K562 (cell line): ENCODE measurements around the gene ZNF672. TPM values are rescaled to one million over a fixed set of nuclear protein-coding genes. Genes with fewer than 3 reads are reported as not detected.
A peak's percentile ranks its signal among the peaks of the same experiment; 100 is the strongest.

ENCODE experiments used
- CHD4 ChIP-seq: fragments of 200-600 bp; sonication (generic); IDR thresholded peaks from 3 replicates; pipeline ENCODE4 v1.6.1; 2012; ENCODE audit warnings: low read depth, mild to moderate bottlenecking, mixed read lengths, low read length, inconsistent platforms; ENCODE audit not compliant: insufficient read depth, insufficient replicate concordance, poor library complexity, severe bottlenecking
- COPS2 ChIP-seq: fragments of 450-650 bp; conservative IDR thresholded peaks from 2 replicates; pipeline ENCODE4 v1.6.1; 2016; ENCODE audit warnings: mild to moderate bottlenecking, moderate library complexity
- GTF2A2 ChIP-seq: IDR thresholded peaks from 2 replicates; pipeline ENCODE4 v1.6.1; 2016; ENCODE audit warnings: mild to moderate bottlenecking, missing genetic modification characterization, missing compliant biosample characterization
- ILK ChIP-seq: fragments of 450-650 bp; IDR thresholded peaks from 2 replicates; pipeline ENCODE4 v1.6.1; 2016; ENCODE audit warnings: missing genetic modification characterization, low read depth, mild to moderate bottlenecking, missing compliant biosample characterization, moderate library complexity, borderline replicate concordance
- JUN ChIP-seq, 2 experiments: sonication (generic) in 1 of 2; formaldehyde crosslinking in 1 of 2; IDR thresholded peaks; 2 replicates each; pipeline versions ENCODE4 v1.6.1 to v1.8.0; 2012 to 2022; ENCODE audit warnings: borderline replicate concordance in 2 of 2, mild to moderate bottlenecking in 2 of 2, improper control_type of control experiment in 1 of 2, low read depth in 1 of 2, low read length in 1 of 2, missing genetic modification reagents in 1 of 2
- KLF6 ChIP-seq: fragments of 250-450 bp; sonication (Bioruptor Pico); IDR thresholded peaks from 2 replicates; pipeline ENCODE4 v1.4.0; 2020; ENCODE audit warnings: mild to moderate bottlenecking, moderate library complexity, borderline replicate concordance
- NR1H2 ChIP-seq: sonication (generic); formaldehyde crosslinking; IDR thresholded peaks from 2 replicates; pipeline ENCODE4 v1.4.0; 2020; ENCODE audit warnings: mild to moderate bottlenecking, missing genetic modification reagents
- PHB2 ChIP-seq: fragments of 450-650 bp; IDR thresholded peaks from 2 replicates; pipeline ENCODE4 v1.6.1; 2017; ENCODE audit warnings: low read depth
- PHF21A ChIP-seq: fragments of 450-650 bp; IDR thresholded peaks from 2 replicates; pipeline ENCODE4 v1.6.1; 2017; ENCODE audit warnings: low read depth, borderline replicate concordance
- POLR2B ChIP-seq: fragments of 450-650 bp; IDR thresholded peaks from 2 replicates; pipeline ENCODE4 v1.6.1; 2018; ENCODE audit warnings: low read depth; ENCODE audit not compliant: partially characterized antibody
- RBM34 ChIP-seq: fragments of 200-400 bp; formaldehyde crosslinking; IDR thresholded peaks from 2 replicates; pipeline ENCODE4 v1.6.1; 2018; ENCODE audit warnings: low read length, borderline replicate concordance; ENCODE audit not compliant: insufficient read depth
- SMARCA4 ChIP-seq: fragments of 450-650 bp; IDR thresholded peaks from 2 replicates; pipeline ENCODE4 v1.6.1; 2016
- SREBF1 ChIP-seq: fragments of 150-350 bp; IDR thresholded peaks from 2 replicates; pipeline ENCODE4 v1.6.1; 2014; ENCODE audit warnings: antibody characterized with exemption, low read depth, low read length, borderline replicate concordance
- TFAM ChIP-seq: fragments of 250-450 bp; sonication (Bioruptor Pico); conservative IDR thresholded peaks from 2 replicates; pipeline ENCODE4 v1.5.0; 2021; ENCODE audit warnings: mild to moderate bottlenecking, moderate library complexity
- ZBTB1 ChIP-seq: sonication (generic); formaldehyde crosslinking; IDR thresholded peaks from 2 replicates; pipeline ENCODE4 v1.8.1; 2023; ENCODE audit warnings: missing genetic modification reagents, low read depth, mild to moderate bottlenecking, borderline replicate concordance
- ZNF146 ChIP-seq: IDR thresholded peaks from one replicate; pipeline ENCODE4 v1.6.1; 2018; ENCODE audit warnings: missing compliant biosample characterization; ENCODE audit not compliant: unreplicated experiment
- ZNF766 ChIP-seq: fragments of 200-800 bp; sonication (Bioruptor generic); conservative IDR thresholded peaks from 2 replicates; pipeline ENCODE4 v1.6.1; 2016; ENCODE audit warnings: missing genetic modification characterization, missing compliant biosample characterization
- polyA plus RNA-seq, 8 experiments: library from polyadenylated mRNA; depleted of rRNA in 4 of 8; stranded (reverse) in 5 of 8; unstranded in 3 of 8; fragments of >200 nt; fragmentation: Nextera tagmentation in 2 of 8; fragmentation: Illumina TruSeq in 1 of 8; extraction: Ambion mirVana in 2 of 8; extraction: Trizol in 1 of 8; gene quantifications; 2 replicates each; pipeline versions ENCODE4 v1.2.1 to v1.2.3, GENCODE V29; 2011 to 2014; ENCODE audit warnings: inconsistent platforms in 1 of 8, missing spikeins in 1 of 8
- total RNA-seq, 7 experiments: library from RNA; depleted of rRNA in 6 of 7; stranded (reverse); fragments of >200 nt in 6 of 7; fragmentation: Illumina TruSeq in 2 of 7; extraction: Trizol in 2 of 7; gene quantifications; 2 replicates each; pipeline versions ENCODE4 v1.2.1 to v1.2.3, GENCODE V29; 2011 to 2021; ENCODE audit warnings: low replicate concordance in 1 of 7
- TF ChIP-seq, protein P1 (sequence below): sonication (generic); formaldehyde crosslinking; IDR thresholded peaks from 2 replicates; pipeline ENCODE4 v1.8.1; 2022; ENCODE audit warnings: missing genetic modification reagents
- TF ChIP-seq, protein P2 (sequence below): fragments of 250-450 bp; sonication (Bioruptor Pico); IDR thresholded peaks from 2 replicates; pipeline ENCODE4 v1.8.0; 2022; ENCODE audit warnings: inconsistent platforms
- TF ChIP-seq, protein P3 (sequence below): fragments of 450-650 bp; IDR thresholded peaks from 2 replicates; pipeline ENCODE4 v1.7.0; 2016; ENCODE audit warnings: borderline replicate concordance
- TF ChIP-seq, protein P4 (sequence below): sonication (generic); formaldehyde crosslinking; IDR thresholded peaks from 2 replicates; pipeline ENCODE4 v1.8.0; 2022; ENCODE audit warnings: mild to moderate bottlenecking, low read depth, missing genetic modification reagents

ZNF672 gene
- total and polyA plus RNA-seq, 9 of the 15 experiments (the other 6 are each of a cell fraction or from before 2014, with no cell fraction given), result 1.9 to 57.9 (median 24.1) TPM

DNA sequence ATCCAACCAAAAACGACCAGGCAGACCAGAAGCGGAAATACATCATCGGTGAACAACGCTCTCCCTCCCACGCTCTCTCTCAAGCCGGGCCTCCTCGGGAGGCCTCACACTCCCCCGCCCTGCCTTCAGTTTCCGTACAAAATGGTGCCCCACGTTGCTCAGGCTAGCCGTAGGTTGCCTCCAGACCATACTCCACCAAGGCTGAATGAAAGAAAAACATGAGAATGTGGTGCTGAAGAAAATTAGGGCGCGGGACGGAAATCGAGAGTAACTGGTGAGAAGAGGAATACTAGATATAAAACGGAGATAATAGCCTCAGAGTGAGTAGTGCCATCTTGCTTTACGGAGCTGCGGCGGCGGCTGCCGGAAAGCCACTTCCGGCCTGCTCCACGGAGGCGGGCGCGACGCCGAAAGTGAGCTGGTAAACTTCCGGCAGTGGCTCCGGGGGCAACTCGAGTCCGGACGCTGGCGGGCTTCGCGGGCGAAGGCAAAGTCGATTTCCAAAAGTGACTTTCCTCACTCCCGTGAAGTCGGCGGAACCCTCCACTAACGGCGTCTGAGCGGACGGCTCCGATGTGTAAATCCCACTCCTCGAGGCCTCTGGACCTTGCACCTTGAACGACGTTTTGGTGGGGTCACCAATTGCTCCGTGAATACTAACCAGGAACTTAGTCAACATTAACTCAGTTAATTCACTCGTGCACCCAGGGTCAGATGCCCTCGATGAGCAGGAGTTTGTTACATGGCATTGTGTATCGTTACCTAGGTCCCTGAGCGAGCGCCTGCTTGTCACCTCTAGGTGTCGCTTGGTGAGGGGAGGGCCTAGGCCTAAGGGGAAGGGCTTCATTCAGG is 11.9 kb upstream of the ZNF672 start, which contains the start of gene SH3BP5L (continued):
- TF ChIP-seq ZNF766 (peak; percentile 95), TFAM (no peak), JUN (IDR thresholded peaks at IDR 0.05; ENCODE audit: borderline replicate concordance, low read depth, low read length) (0 out of 2 replicates have a peak, but pooled peaks have one; percentile 25), JUN (CRISPR knock-in tag; IDR thresholded peaks at IDR 0.05; ENCODE audit: borderline replicate concordance) (no peak), PHF21A (0 out of 2 replicates have a peak, but pooled peaks have one; percentile 42), RBM34 (no peak), ILK (tag) (no peak), ZBTB1 (CRISPR knock-in tag) (no peak), PHB2 (no peak), SMARCA4 (no peak; the same call in none of the 2 replicates), POLR2B (peak; percentile 65), GTF2A2 (tag) (no peak), COPS2 (no peak), SREBF1 (no peak), NR1H2 (CRISPR knock-in tag) (no peak), KLF6 (CRISPR knock-in tag) (no peak), ZNF146 (CRISPR knock-in tag) (no peak), CHD4 (peak; percentile 27)
- TF ChIP-seq, protein P1, sequence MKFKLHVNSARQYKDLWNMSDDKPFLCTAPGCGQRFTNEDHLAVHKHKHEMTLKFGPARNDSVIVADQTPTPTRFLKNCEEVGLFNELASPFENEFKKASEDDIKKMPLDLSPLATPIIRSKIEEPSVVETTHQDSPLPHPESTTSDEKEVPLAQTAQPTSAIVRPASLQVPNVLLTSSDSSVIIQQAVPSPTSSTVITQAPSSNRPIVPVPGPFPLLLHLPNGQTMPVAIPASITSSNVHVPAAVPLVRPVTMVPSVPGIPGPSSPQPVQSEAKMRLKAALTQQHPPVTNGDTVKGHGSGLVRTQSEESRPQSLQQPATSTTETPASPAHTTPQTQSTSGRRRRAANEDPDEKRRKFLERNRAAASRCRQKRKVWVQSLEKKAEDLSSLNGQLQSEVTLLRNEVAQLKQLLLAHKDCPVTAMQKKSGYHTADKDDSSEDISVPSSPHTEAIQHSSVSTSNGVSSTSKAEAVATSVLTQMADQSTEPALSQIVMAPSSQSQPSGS (CRISPR knock-in tag), result no peak
- TF ChIP-seq, protein P2, sequence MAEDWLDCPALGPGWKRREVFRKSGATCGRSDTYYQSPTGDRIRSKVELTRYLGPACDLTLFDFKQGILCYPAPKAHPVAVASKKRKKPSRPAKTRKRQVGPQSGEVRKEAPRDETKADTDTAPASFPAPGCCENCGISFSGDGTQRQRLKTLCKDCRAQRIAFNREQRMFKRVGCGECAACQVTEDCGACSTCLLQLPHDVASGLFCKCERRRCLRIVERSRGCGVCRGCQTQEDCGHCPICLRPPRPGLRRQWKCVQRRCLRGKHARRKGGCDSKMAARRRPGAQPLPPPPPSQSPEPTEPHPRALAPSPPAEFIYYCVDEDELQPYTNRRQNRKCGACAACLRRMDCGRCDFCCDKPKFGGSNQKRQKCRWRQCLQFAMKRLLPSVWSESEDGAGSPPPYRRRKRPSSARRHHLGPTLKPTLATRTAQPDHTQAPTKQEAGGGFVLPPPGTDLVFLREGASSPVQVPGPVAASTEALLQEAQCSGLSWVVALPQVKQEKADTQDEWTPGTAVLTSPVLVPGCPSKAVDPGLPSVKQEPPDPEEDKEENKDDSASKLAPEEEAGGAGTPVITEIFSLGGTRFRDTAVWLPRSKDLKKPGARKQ (CRISPR knock-in tag), result no peak
- TF ChIP-seq, protein P3, sequence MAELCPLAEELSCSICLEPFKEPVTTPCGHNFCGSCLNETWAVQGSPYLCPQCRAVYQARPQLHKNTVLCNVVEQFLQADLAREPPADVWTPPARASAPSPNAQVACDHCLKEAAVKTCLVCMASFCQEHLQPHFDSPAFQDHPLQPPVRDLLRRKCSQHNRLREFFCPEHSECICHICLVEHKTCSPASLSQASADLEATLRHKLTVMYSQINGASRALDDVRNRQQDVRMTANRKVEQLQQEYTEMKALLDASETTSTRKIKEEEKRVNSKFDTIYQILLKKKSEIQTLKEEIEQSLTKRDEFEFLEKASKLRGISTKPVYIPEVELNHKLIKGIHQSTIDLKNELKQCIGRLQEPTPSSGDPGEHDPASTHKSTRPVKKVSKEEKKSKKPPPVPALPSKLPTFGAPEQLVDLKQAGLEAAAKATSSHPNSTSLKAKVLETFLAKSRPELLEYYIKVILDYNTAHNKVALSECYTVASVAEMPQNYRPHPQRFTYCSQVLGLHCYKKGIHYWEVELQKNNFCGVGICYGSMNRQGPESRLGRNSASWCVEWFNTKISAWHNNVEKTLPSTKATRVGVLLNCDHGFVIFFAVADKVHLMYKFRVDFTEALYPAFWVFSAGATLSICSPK, result no peak
- TF ChIP-seq, protein P4, sequence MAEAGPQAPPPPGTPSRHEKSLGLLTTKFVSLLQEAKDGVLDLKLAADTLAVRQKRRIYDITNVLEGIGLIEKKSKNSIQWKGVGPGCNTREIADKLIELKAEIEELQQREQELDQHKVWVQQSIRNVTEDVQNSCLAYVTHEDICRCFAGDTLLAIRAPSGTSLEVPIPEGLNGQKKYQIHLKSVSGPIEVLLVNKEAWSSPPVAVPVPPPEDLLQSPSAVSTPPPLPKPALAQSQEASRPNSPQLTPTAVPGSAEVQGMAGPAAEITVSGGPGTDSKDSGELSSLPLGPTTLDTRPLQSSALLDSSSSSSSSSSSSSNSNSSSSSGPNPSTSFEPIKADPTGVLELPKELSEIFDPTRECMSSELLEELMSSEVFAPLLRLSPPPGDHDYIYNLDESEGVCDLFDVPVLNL (CRISPR knock-in tag), result no peak
